H1 (cell line): ENCODE data around the gene SLC4A8. TPM values are rescaled to one million over a fixed set of nuclear protein-coding genes. Genes with fewer than 3 reads are reported as not detected.

Source experiments
- JUN ChIP-seq: IDR thresholded peaks from 2 replicates; pipeline ENCODE4 v1.6.1; 2011; ENCODE audit warnings: low read depth, mild to moderate bottlenecking, improper control_type of control experiment, low read length
- SIRT6 ChIP-seq: IDR thresholded peaks from one replicate; pipeline ENCODE4 v1.7.1; 2012; ENCODE audit warnings: low read length, inconsistent platforms
- SP2 ChIP-seq: IDR thresholded peaks from 2 replicates; pipeline ENCODE4 v1.6.1; 2012; ENCODE audit warnings: mild to moderate bottlenecking, low read length, inconsistent platforms
- polyA plus RNA-seq, 7 experiments: library from polyadenylated mRNA; depleted of rRNA in 3 of 7; stranded (reverse) in 5 of 7; unstranded in 2 of 7; fragments of >200 nt in 5 of 7; fragments of 200-250 nt in 2 of 7; gene quantifications; 1 replicate in 5 of 7; 2 replicates in 1 of 7; 4 replicates in 1 of 7; pipeline versions ENCODE4 v1.2.1 to v1.2.3, GENCODE V29; 2011 to 2013; ENCODE audit warnings: missing spikeins in 2 of 7, mixed read lengths in 2 of 7
- total RNA-seq: library from RNA; stranded (reverse); fragmentation: NEBNext Ultra II Directional; extraction: Animal tissue kit (Norgen Biotek cat#: 25700); gene quantifications from 2 replicates; pipeline ENCODE4 v1.2.1, GENCODE V29; 2021

Gene SLC4A8
- total and polyA plus RNA-seq, 2 of the 8 experiments (the other 6 are each of a cell fraction or from before 2014, with no cell fraction given): 11.2 to 13.4 TPM

DNA sequence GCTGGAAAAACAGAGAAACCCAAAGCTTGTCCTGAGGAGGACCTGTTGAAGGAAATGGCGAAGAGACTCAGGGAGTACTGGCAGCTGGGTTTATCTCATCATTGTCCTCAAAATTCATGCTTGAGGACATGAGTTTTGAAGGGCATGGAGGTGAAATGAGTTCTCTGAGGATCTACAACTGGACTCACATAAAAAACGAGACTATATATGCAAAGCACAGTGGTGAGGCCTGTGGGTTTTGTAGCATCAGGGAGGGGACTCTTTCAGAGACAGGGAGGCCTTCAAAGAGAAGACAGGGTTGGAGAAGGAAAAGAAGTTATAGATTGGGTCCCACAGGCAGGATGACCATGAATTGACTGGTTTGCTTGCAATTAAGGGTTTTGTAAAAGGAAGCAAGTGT is 95.1 kb downstream of the SLC4A8 start (continued):
- TF ChIP-seq JUN: no peak
- no peak for TF ChIP-seq SIRT6
- no peak for TF ChIP-seq SP2
- TF ChIP-seq, all 59 proteins: peak for 0
